Osteoblast (primary cell): ENCODE measurements around the gene OCSTAMP. TPM values are rescaled to one million over a fixed set of nuclear protein-coding genes. Genes with fewer than 3 reads are reported as not detected.

Source experiments
- DNase-seq: peaks from one replicate; pipeline ENCODE4 v3.0.0; 2011; ENCODE audit warnings: low spot score, mixed read lengths; ENCODE audit not compliant: insufficient read length; ENCODE audit errors: missing footprints
- H2AFZ ChIP-seq: 2 replicates; pipeline ENCODE4 v1.6.0; 2011; ENCODE audit warnings: mild to moderate bottlenecking, low read length
- H3K27ac ChIP-seq: 2 replicates; pipeline ENCODE4 v1.5.1; 2011; ENCODE audit warnings: mild to moderate bottlenecking, low read depth, low read length, moderate library complexity
- H3K27me3 ChIP-seq: 2 replicates; pipeline ENCODE4 v1.6.0; 2012; ENCODE audit warnings: mild to moderate bottlenecking, control low read depth, inconsistent platforms, low read length, moderate library complexity; ENCODE audit not compliant: insufficient read depth
- H3K36me3 ChIP-seq: 2 replicates; pipeline ENCODE4 v1.5.1; 2011; ENCODE audit warnings: mild to moderate bottlenecking, low read length, control low read depth, moderate library complexity; ENCODE audit not compliant: insufficient read depth
- H3K4me1 ChIP-seq: 2 replicates; pipeline ENCODE4 v1.5.1; 2011; ENCODE audit warnings: mild to moderate bottlenecking, low read length, control low read depth, moderate library complexity; ENCODE audit not compliant: insufficient read depth
- H3K4me2 ChIP-seq: 2 replicates; pipeline ENCODE4 v1.6.0; 2011; ENCODE audit warnings: mild to moderate bottlenecking, low read length; ENCODE audit not compliant: insufficient read depth
- H3K4me3 ChIP-seq: fragments of 200-600 bp; sonication (generic); 3 replicates; pipeline ENCODE4 v1.5.1; 2012; ENCODE audit warnings: mild to moderate bottlenecking, low read length, inconsistent platforms; ENCODE audit not compliant: insufficient read depth
- H3K79me2 ChIP-seq: 2 replicates; pipeline ENCODE4 v1.6.0; 2012; ENCODE audit warnings: mild to moderate bottlenecking, low read length, control low read depth, inconsistent platforms; ENCODE audit not compliant: insufficient read depth
- H3K9me3 ChIP-seq: 2 replicates; pipeline ENCODE4 v1.5.1; 2011; ENCODE audit warnings: low read depth, low read length, control low read depth
- H4K20me1 ChIP-seq: 2 replicates; pipeline ENCODE4 v1.6.0; 2012; ENCODE audit warnings: mild to moderate bottlenecking, low read length, control low read depth; ENCODE audit not compliant: insufficient read depth
- CTCF ChIP-seq: IDR thresholded peaks from 2 replicates; pipeline ENCODE4 v1.5.1; 2011; ENCODE audit warnings: mild to moderate bottlenecking, low read depth, low read length, moderate library complexity; ENCODE audit errors: extremely low read depth
- total RNA-seq: library from RNA; depleted of rRNA; stranded (reverse); fragments of >200 nt; gene quantifications from 2 replicates; pipeline ENCODE4 v1.2.3, GENCODE V29; 2012

OCSTAMP gene
- total RNA-seq, 1 donor = not detected

GRCh38 chr20:46520976-46521579 lies 29.4 kb downstream of the OCSTAMP start:
- peak; percentile 68 for TF ChIP-seq CTCF

GRCh38 chr20:46520540-46520939 lies 29.9 kb downstream of the OCSTAMP start:
- Histone ChIP-seq H3K4me3 (no peak overlapping the region), H3K79me2 (no peaks in the 10 kb centered on the region), H3K4me2 (no peak overlapping the region), H3K4me1 (no peaks in the 10 kb centered on the region), H4K20me1 (no peaks in the 10 kb centered on the region), H3K9me3 (no peaks in the 10 kb centered on the region), H3K27me3 (no peaks in the 10 kb centered on the region), H3K36me3 (no peaks in the 10 kb centered on the region), H3K27ac (no peak overlapping the region), H2AFZ (no peak overlapping the region)
- TF ChIP-seq CTCF = no peak
- no peak for DNase-seq

More at GRCh38 chr20:46520976-46521579, 29.4 kb downstream of the OCSTAMP start:
- no peaks in the 10 kb centered on the region for H3K9me3 ChIP-seq
- no peaks in the 10 kb centered on the region for H3K36me3 ChIP-seq
- H3K27me3 ChIP-seq = no peaks in the 10 kb centered on the region
- H3K4me2 ChIP-seq = no peak overlapping the region
- no peak overlapping the region for H3K27ac ChIP-seq
- H2AFZ ChIP-seq = no peak overlapping the region
- H3K79me2 ChIP-seq = no peaks in the 10 kb centered on the region
- no peak overlapping the region for H3K4me3 ChIP-seq
- H3K4me1 ChIP-seq = no peaks in the 10 kb centered on the region
- no peaks in the 10 kb centered on the region for H4K20me1 ChIP-seq
- no peak for DNase-seq

GRCh38 chr20:46519471-46520068 lies 30.9 kb downstream of the OCSTAMP start:
- no peak overlapping the region for H3K27ac ChIP-seq
- H3K4me2 ChIP-seq = no peak overlapping the region
- no peak for TF ChIP-seq CTCF
- no peaks in the 10 kb centered on the region for H3K79me2 ChIP-seq
- H3K4me3 ChIP-seq = no peak overlapping the region
- H3K9me3 ChIP-seq = no peaks in the 10 kb centered on the region
- H2AFZ ChIP-seq = no peak overlapping the region
- no peak for DNase-seq
- H3K36me3 ChIP-seq = no peaks in the 10 kb centered on the region
- no peaks in the 10 kb centered on the region for H4K20me1 ChIP-seq
- H3K27me3 ChIP-seq = no peaks in the 10 kb centered on the region
- no peaks in the 10 kb centered on the region for H3K4me1 ChIP-seq

GRCh38 chr20:46512943-46513844 lies 37.3 kb downstream of the OCSTAMP start, which contains the start of gene ZNF334:
Gene ZNF334 (minus strand): TSS chr20:46513559. CDS start chr20:46512102, 1,457 bp downstream.
- no peaks in the 10 kb centered on the region for H4K20me1 ChIP-seq
- no peak for TF ChIP-seq CTCF
- no peaks in the 10 kb centered on the region for H3K36me3 ChIP-seq
- H3K9me3 ChIP-seq = peaks cover 2% of the 10 kb centered on the region
- H3K4me2 ChIP-seq = peak within 1 kb of the TSS; percentile 78
- peak within 1 kb of the TSS; percentile 93 for H2AFZ ChIP-seq
- H3K27me3 ChIP-seq = peaks cover 4% of the 10 kb centered on the region
- peaks cover 3% of the 10 kb centered on the region for H3K4me1 ChIP-seq
- H3K27ac ChIP-seq = no peak within 1 kb of the TSS
- peak; percentile 54 for DNase-seq
- peak within 1 kb of the TSS; percentile 80 for H3K4me3 ChIP-seq
- no peaks in the 10 kb centered on the region for H3K79me2 ChIP-seq
